ENCODE measurements around the gene CLEC4M. TPM values are rescaled to one million over a fixed set of nuclear protein-coding genes. Genes with fewer than 3 reads are reported as not detected.

Gene CLEC4M
- total RNA-seq, 2 experiments from 2014 or later: not detected

DNA sequence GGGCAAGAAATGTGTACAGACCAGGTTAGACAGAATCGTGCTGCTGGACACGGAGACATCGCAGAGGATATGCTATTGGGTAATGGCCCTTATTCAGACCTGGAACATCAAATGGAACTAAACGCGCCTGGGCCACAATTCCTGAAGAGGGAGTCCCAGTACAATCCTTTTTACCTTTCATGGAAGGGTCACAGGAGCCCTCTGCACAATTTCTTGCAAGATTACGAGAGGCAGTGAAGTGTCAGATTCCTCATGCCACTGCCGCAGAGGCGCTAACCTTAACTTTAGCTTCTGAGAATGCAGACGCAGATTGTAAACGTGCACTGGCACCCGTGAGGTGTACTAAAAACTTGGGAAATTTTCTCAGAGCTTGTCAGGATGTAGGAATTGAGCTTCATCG lies 18.1 kb downstream of the CLEC4M start:
- Histone ChIP-seq H4K20me1 (ENCODE audit: insufficient read depth, low read length) (no peaks in the 10 kb centered on the region), H3K4me3 (ENCODE audit: low read depth, low read length, poor library complexity, severe bottlenecking) (no peak overlapping the region), H3K27ac (ENCODE audit: low read depth, low read length, poor library complexity, severe bottlenecking) (no peak overlapping the region), H3K9me3 (ENCODE audit: low read length) (no peaks in the 10 kb centered on the region), H3K36me3 (ENCODE audit: insufficient read depth, low read length) (no peaks in the 10 kb centered on the region), H3K4me2 (ENCODE audit: low read length) (no peak overlapping the region), H3K79me2 (ENCODE audit: insufficient read depth, low read depth, low read length) (no peaks in the 10 kb centered on the region), H3K9me2 (ENCODE audit: insufficient read depth, low read length) (no peaks in the 10 kb centered on the region), H2AFZ (ENCODE audit: low read length) (no peak overlapping the region), H3K4me1 (ENCODE audit: insufficient read depth, low read length, poor library complexity, severe bottlenecking) (peaks cover 5% of the 10 kb centered on the region)
- TF ChIP-seq, protein P1, sequence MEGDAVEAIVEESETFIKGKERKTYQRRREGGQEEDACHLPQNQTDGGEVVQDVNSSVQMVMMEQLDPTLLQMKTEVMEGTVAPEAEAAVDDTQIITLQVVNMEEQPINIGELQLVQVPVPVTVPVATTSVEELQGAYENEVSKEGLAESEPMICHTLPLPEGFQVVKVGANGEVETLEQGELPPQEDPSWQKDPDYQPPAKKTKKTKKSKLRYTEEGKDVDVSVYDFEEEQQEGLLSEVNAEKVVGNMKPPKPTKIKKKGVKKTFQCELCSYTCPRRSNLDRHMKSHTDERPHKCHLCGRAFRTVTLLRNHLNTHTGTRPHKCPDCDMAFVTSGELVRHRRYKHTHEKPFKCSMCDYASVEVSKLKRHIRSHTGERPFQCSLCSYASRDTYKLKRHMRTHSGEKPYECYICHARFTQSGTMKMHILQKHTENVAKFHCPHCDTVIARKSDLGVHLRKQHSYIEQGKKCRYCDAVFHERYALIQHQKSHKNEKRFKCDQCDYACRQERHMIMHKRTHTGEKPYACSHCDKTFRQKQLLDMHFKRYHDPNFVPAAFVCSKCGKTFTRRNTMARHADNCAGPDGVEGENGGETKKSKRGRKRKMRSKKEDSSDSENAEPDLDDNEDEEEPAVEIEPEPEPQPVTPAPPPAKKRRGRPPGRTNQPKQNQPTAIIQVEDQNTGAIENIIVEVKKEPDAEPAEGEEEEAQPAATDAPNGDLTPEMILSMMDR (conservative IDR thresholded peaks at IDR 0.05; ENCODE audit: low read length): no peak
- no peak for TF ChIP-seq EZH2phosphoT487 (IDR thresholded peaks at IDR 0.05; ENCODE audit: borderline replicate concordance, low read depth, low read length)
- DNase-seq (ENCODE audit: low spot score): no peak
- ChIA-PET CTCF (ENCODE audit: unreplicated experiment) (no interaction called here), POLR2A (no interaction called here)
- BruUV-seq (replicated peaks): no TSS peak
- intact Hi-C loops (cut with micrococcal nuclease; ENCODE audit: unreplicated experiment): no loop called here

DNA sequence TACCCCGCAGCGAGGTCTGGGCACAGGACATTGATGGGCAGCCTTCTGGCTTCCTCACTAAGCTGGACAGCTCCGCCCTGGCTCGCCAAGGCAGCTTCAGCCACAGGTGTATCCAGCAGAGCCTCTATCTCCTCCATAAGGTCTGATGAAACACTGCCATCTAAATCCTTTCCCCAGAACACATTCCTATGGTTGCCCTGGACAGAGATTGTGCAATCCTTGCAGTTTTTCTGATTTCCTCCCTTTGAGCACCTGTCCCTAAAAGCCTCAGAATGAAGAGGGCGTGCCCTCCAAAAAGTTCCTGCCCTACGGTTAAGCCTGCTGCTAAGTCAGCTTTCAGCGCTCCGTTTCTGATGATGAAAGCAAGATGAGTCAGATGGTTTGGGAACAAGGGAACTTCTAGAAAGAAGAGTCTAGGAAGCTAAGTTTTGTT lies 21.0 kb downstream of the CLEC4M start:
- Histone ChIP-seq H3K9me2 (ENCODE audit: insufficient read depth, low read length) (no peaks in the 10 kb centered on the region), H2AFZ (ENCODE audit: low read length) (no peak overlapping the region), H3K4me3 (ENCODE audit: low read depth, low read length, poor library complexity, severe bottlenecking) (no peak overlapping the region), H3K4me1 (ENCODE audit: insufficient read depth, low read length, poor library complexity, severe bottlenecking) (no peaks in the 10 kb centered on the region), H3K4me2 (ENCODE audit: low read length) (no peak overlapping the region), H3K27ac (ENCODE audit: low read depth, low read length, poor library complexity, severe bottlenecking) (no peak overlapping the region), H3K9me3 (ENCODE audit: low read length) (no peaks in the 10 kb centered on the region), H3K79me2 (ENCODE audit: insufficient read depth, low read depth, low read length) (no peaks in the 10 kb centered on the region), H3K36me3 (ENCODE audit: insufficient read depth, low read length) (no peaks in the 10 kb centered on the region), H4K20me1 (ENCODE audit: insufficient read depth, low read length) (no peaks in the 10 kb centered on the region)
- ChIA-PET POLR2A (no interaction called here), CTCF (ENCODE audit: unreplicated experiment) (no interaction called here)
- no TSS peak for BruUV-seq (replicated peaks)
- intact Hi-C loops (cut with micrococcal nuclease; ENCODE audit: unreplicated experiment): no loop called here
- no peak for DNase-seq (ENCODE audit: low spot score)
- TF ChIP-seq, protein P1 (conservative IDR thresholded peaks at IDR 0.05; ENCODE audit: low read length): no peak
- no peak for TF ChIP-seq EZH2phosphoT487 (IDR thresholded peaks at IDR 0.05; ENCODE audit: borderline replicate concordance, low read depth, low read length)

DNA sequence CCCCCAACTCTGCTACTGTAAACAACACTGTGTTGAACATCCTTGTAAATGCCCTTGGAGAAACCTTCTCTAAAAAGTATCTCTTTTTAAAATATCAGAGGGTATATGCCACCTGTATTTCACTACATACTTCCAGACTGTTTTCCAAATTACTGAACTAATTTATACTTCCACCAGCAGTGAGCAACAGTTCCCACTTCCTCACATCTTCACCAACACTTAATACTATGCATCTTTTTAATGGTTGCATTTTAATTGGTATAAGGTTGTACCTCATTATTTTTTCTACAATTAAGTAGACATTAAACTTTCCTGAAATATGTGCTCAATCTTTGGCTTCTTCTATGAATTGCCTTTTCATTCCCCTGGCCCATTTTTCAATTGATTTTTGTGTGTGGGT lies 21.8 kb downstream of the CLEC4M start:
- no peak for DNase-seq (ENCODE audit: low spot score)

More for the DNA sequence above, 21.8 kb downstream of the CLEC4M start:
- Histone ChIP-seq H3K27ac (ENCODE audit: low read depth, low read length, poor library complexity, severe bottlenecking) (no peak overlapping the region), H3K79me2 (ENCODE audit: insufficient read depth, low read depth, low read length) (no peaks in the 10 kb centered on the region), H4K20me1 (ENCODE audit: insufficient read depth, low read length) (no peaks in the 10 kb centered on the region), H3K4me2 (ENCODE audit: low read length) (no peak overlapping the region), H3K36me3 (ENCODE audit: insufficient read depth, low read length) (no peaks in the 10 kb centered on the region), H3K9me3 (ENCODE audit: low read length) (no peaks in the 10 kb centered on the region), H3K9me2 (ENCODE audit: insufficient read depth, low read length) (no peaks in the 10 kb centered on the region), H2AFZ (ENCODE audit: low read length) (no peak overlapping the region), H3K4me1 (ENCODE audit: insufficient read depth, low read length, poor library complexity, severe bottlenecking) (no peaks in the 10 kb centered on the region), H3K4me3 (ENCODE audit: low read depth, low read length, poor library complexity, severe bottlenecking) (no peak overlapping the region)
- CTCF ChIA-PET (ENCODE audit: unreplicated experiment): no interaction called here
- intact Hi-C loops (cut with micrococcal nuclease; ENCODE audit: unreplicated experiment): no loop called here
- POLR2A ChIA-PET: no interaction called here
- no TSS peak for BruUV-seq (replicated peaks)
- TF ChIP-seq EZH2phosphoT487 (IDR thresholded peaks at IDR 0.05; ENCODE audit: borderline replicate concordance, low read depth, low read length): no peak
- TF ChIP-seq, protein P1 (conservative IDR thresholded peaks at IDR 0.05; ENCODE audit: low read length): no peak

All from OCI-LY7 (cell line).